ENCODE data around the gene TANGO2. TPM values are rescaled to one million over a fixed set of nuclear protein-coding genes. Genes with fewer than 3 reads are reported as not detected.

The TANGO2 gene
- total RNA-seq, 4 donors from 2014 or later: 24.3 to 46.7 (median 37.5) TPM

- TF ChIP-seq, protein P1, sequence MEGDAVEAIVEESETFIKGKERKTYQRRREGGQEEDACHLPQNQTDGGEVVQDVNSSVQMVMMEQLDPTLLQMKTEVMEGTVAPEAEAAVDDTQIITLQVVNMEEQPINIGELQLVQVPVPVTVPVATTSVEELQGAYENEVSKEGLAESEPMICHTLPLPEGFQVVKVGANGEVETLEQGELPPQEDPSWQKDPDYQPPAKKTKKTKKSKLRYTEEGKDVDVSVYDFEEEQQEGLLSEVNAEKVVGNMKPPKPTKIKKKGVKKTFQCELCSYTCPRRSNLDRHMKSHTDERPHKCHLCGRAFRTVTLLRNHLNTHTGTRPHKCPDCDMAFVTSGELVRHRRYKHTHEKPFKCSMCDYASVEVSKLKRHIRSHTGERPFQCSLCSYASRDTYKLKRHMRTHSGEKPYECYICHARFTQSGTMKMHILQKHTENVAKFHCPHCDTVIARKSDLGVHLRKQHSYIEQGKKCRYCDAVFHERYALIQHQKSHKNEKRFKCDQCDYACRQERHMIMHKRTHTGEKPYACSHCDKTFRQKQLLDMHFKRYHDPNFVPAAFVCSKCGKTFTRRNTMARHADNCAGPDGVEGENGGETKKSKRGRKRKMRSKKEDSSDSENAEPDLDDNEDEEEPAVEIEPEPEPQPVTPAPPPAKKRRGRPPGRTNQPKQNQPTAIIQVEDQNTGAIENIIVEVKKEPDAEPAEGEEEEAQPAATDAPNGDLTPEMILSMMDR (IDR thresholded peaks at IDR 0.05; ENCODE audit: low read depth): no peak
These were observed 35.9 kb downstream of the TANGO2 start for GRCh38 chr22:20056696-20057386.

DNA sequence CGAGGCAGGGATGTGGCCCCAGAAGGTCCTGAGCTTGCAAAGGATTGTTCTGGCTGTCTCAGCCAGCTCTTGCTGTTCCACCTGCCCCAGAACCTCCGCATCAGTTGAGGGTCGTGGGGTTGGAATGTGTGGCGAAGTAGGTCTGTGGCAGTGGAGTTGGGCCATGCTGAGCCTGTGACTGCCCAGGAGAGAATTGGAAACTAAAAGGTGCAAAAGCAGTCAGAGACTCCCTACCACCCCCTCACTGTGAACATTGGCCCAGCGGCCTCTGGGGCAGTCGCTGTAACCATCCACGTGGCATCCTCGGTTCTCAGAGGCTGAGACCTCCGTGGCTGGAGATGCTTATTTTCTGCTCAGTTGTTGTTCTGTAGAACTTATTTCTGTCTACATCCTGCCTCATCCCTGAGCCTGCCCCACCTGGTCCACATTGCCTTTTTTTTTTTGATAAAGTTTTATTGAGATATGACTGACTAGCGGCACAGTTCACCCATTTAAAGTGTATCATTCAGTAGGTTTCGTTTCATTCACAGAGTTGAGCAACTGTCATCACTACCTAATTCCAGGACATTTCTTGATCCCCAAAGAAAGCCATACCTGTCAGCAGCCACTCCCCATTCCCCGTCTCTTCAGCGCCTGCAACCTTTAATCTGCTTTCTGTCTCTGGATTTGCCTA, 36.8 kb downstream of the TANGO2 start:
- TF ChIP-seq, protein P1 (IDR thresholded peaks at IDR 0.05; ENCODE audit: low read depth): no peak

- TF ChIP-seq, protein P1 (IDR thresholded peaks at IDR 0.05; ENCODE audit: low read depth): no peak
These were observed 38.3 kb downstream of the TANGO2 start for GRCh38 chr22:20058989-20059770.

DNA sequence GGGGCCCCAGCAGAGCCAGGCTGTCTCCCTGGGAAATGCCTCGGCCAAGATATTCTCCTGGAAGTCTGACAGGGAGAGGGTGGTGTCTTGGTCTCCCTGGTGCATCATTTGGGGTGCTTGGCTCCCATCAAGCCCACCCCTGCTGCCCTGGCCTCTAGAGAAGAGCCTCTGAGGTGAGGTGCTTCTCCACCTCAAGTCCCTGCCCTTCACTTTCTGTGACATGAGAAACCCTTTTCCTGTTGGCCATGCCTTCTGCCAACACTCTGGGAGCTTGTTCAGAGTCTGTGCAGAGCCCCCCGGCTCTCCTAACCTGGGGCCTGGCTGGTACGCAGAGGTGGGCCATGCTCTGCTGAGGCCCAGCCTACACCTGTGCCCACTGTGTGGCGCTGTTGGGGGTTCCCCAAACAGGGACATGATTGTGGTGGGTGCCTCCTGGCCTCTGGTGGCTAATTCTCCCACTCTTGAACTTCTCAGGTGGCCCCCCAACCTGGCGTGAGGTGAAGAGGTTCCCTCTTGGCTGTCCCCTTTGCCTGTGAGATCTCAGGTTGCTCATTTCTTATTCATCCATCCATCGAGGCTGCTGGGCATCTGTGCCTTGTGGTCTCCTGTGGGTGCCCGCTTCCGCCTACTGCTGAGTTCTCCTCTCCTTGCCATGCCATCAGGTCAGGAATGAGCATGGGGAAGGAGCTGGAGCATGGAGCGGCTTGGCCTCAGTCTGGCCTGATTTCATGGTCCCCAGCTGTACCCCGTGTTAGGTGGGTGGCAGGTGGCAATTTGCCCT, 40.0 kb downstream of the TANGO2 start:
- TF ChIP-seq, protein P1 (IDR thresholded peaks at IDR 0.05; ENCODE audit: low read depth): no peak

DNA sequence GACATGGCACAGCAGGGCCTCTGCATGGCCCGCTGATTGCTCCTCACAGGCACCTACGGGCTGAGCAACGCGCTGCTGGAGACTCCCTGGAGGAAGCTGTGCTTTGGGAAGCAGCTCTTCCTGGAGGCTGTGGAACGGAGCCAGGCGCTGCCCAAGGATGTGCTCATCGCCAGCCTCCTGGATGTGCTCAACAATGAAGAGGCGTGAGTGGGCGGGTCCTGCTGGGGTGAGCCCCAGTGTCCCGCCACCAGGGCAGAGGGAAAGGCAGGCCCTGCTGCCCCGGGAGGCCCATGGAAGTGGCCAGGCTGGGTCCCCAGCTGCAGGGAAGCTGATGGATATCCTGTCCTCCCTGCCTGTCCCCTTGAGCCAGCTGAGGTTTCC, 40.6 kb downstream of the TANGO2 start:
- TF ChIP-seq, protein P1 (IDR thresholded peaks at IDR 0.05; ENCODE audit: low read depth): no peak

DNA sequence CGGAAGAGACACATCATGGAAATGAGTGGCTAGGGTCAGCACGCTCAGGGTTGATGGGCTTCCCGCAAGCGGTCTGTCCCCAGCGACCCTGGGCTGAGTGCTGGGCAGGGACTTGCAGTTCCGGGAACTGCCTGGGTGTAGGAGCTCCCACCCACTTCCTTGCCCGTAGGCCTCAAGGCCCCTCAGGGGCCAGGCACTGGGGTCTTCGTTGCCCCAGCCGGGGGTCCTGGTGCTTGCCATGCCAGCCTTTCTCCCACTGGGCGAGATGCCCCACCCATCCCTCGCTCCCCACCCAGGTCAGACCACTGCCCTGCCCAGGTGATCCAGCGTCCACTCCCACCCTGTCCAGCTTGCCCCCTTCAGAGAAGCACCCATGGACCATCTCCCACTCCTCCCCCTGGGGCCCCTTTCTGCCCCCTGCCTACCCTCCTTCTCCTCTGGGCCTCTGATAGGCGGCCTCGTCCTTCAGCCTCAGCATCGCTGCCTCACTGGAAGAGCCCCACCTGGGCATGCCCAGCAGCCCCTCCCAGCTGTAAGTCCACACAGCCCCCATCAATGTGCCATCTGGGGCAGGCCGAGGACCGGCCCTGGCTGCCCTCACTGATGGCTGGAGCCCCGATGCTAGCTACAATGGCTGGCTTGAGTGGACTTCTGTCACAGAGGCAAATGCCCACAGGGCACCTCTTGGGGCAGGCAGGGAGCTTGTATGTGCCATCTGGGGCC, 41.3 kb downstream of the TANGO2 start:
- TF ChIP-seq, protein P1 (IDR thresholded peaks at IDR 0.05; ENCODE audit: low read depth): no peak
